A549 treated with AZD2906 at 1 μM for 4 hours (cell line): ENCODE measurements around the gene ITGB6. TPM values are rescaled to one million over a fixed set of nuclear protein-coding genes. Genes with fewer than 3 reads are reported as not detected.

ENCODE experiments used
- total RNA-seq: library from RNA; stranded (reverse); fragments of 200-300 nt; extraction: Qiagen RNA extraction; gene quantifications from 5 replicates; pipeline ENCODE4 v1.2.3, GENCODE V29; 2022

The ITGB6 gene, protein sequence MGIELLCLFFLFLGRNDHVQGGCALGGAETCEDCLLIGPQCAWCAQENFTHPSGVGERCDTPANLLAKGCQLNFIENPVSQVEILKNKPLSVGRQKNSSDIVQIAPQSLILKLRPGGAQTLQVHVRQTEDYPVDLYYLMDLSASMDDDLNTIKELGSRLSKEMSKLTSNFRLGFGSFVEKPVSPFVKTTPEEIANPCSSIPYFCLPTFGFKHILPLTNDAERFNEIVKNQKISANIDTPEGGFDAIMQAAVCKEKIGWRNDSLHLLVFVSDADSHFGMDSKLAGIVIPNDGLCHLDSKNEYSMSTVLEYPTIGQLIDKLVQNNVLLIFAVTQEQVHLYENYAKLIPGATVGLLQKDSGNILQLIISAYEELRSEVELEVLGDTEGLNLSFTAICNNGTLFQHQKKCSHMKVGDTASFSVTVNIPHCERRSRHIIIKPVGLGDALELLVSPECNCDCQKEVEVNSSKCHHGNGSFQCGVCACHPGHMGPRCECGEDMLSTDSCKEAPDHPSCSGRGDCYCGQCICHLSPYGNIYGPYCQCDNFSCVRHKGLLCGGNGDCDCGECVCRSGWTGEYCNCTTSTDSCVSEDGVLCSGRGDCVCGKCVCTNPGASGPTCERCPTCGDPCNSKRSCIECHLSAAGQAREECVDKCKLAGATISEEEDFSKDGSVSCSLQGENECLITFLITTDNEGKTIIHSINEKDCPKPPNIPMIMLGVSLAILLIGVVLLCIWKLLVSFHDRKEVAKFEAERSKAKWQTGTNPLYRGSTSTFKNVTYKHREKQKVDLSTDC
- 0.40 to 0.87 TPM (median 0.55 TPM) in 5 replicates for total RNA-seq

GRCh38 chr2:160199683-160200389 is at the start of gene ITGB6:
Gene ITGB6 (minus strand): TSS chr2:160200272. CDS start chr2:160200063, 209 bp downstream.

GRCh38 chr2:160062292-160063005 is 137.6 kb downstream of the ITGB6 start, which contains the start of gene PLA2R1:
Gene PLA2R1 (minus strand): TSS chr2:160062615. CDS start chr2:160062403, 212 bp downstream.

Other genes with a start within 250 kb of the ITGB6 start
- 1.7 to 2.8 TPM (median 2.3 TPM) in 5 replicates for gene PLA2R1, start 137.7 kb downstream of the ITGB6 start, total RNA-seq